ENCODE results near the gene GIT1. TPM values are rescaled to one million over a fixed set of nuclear protein-coding genes. Genes with fewer than 3 reads are reported as not detected.

Gene GIT1
- polyA plus RNA-seq, 1 of the 3 experiments (the other 2 are of a cell fraction) = 42.9 TPM

DNA sequence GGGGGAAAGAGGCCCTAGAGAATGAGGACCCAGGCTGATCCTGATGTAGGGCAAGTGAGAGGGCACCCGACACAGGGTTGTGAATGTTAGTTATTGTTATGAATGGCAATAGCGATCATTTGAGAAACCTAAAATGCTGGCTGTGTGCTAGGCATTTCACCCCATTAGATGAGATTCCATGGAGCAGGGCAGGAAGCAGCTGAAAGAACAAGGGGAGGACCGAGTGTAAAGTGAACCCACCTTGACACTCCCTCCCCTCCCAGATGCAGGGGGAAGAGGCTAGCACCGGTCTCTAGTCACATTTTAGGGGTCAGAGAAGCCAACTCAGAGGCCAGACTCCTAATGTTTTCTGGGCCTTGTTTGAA, 33.8 kb upstream of the GIT1 start (continued):
- TF ChIP-seq, protein P1, sequence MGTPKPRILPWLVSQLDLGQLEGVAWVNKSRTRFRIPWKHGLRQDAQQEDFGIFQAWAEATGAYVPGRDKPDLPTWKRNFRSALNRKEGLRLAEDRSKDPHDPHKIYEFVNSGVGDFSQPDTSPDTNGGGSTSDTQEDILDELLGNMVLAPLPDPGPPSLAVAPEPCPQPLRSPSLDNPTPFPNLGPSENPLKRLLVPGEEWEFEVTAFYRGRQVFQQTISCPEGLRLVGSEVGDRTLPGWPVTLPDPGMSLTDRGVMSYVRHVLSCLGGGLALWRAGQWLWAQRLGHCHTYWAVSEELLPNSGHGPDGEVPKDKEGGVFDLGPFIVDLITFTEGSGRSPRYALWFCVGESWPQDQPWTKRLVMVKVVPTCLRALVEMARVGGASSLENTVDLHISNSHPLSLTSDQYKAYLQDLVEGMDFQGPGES (IDR thresholded peaks at IDR 0.05; ENCODE audit: low read depth, low read length) = no peak
- TF ChIP-seq JUND (IDR thresholded peaks at IDR 0.05) = no peak
- no peak for TF ChIP-seq NRF1 (IDR thresholded peaks at IDR 0.05; ENCODE audit: low read depth, low read length)
- TF ChIP-seq RAD21 (IDR thresholded peaks at IDR 0.05; ENCODE audit: low read length) = no peak
- no peak for TF ChIP-seq MEF2A (IDR thresholded peaks at IDR 0.05; ENCODE audit: borderline replicate concordance, low read depth)
- TF ChIP-seq RCOR1 (IDR thresholded peaks at IDR 0.05; ENCODE audit: low read length) = no peak
- no peak for TF ChIP-seq NFIC (IDR thresholded peaks at IDR 0.05; ENCODE audit: borderline replicate concordance)
- TF ChIP-seq, protein P2, sequence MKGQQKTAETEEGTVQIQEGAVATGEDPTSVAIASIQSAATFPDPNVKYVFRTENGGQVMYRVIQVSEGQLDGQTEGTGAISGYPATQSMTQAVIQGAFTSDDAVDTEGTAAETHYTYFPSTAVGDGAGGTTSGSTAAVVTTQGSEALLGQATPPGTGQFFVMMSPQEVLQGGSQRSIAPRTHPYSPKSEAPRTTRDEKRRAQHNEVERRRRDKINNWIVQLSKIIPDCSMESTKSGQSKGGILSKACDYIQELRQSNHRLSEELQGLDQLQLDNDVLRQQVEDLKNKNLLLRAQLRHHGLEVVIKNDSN (IDR thresholded peaks at IDR 0.05; ENCODE audit: borderline replicate concordance, low read depth) = no peak
- TF ChIP-seq YY1 (IDR thresholded peaks at IDR 0.05; ENCODE audit: low read depth) = no peak

DNA sequence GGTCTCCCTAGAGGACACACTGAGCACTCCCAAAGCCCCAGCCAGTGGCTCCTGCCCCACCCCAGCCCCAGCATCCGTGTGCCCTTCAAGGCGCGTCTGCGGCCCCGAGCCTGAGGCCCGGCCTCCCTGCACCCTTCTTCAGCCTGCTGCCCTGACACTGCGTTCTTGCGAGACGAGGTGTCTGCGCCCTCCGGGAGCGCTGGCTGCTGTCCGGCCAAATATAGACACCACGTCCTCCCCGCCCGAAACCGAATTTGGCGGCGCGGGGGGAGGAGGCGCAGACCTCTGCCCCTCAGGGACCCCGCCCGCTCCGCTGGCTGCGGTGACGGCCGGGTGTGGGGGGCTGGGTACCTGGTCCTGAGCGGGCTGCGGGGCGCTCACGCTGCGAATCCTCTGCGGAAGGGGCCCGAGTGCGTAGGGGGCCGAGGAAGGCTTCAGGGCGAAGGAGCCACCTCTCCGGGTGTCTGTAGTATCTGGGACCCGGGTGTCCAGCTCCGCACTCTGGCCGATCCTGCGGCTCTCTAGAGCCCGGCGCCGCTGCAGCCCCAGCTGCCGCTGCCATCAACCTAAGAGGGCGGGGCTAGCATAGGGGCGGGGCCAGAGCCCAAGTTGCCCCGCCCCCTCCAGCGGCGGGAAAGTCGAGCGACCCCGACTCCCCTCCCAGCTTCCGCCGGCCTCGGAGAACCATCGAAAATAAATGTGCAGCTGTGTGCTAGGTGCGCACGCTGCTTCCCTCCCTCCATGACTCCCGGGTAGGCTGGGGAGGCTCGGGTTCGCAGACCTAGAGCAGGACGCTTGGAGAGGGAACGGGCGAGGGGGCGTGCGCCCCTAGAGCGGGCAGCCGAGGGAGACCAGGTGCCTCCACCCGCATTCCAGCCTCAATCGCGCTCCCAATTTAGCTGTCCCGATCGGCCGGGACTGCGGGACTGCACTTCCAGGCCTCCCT, 33.2 kb upstream of the GIT1 start, which contains the start of gene CORO6:
TSS of gene CORO6 (minus strand) at position 576 of the 946 bp plus-strand sequence. CDS start 1,491 bp downstream, outside the sequence.
- CTCF ChIA-PET = interaction anchor here (0.8 to 2.4 kb wide), 6 partner anchors 18 to 309 kb away, joined by 3 to 15 read pairs (median 3); no protein-coding TSS in a partner anchor

More for the DNA sequence above, 33.2 kb upstream of the GIT1 start, which contains the start of gene CORO6:
- 26% methylated on average over 27 of the region's 77 CpGs for WGBS (ENCODE audit: low lambda C conversion rate)
- H3K9me2 ChIP-seq = no peaks in the 10 kb centered on the region
- POLR2A ChIA-PET = no interaction called here
- DNase-seq = peak; percentile 95
- H3K9me3 ChIP-seq = no peaks in the 10 kb centered on the region
- peak within 1 kb of the TSS; percentile 85 for H3K4me2 ChIP-seq
- peaks cover 20 to 77% of the 10 kb centered on the region in 2 experiments for H3K4me1 ChIP-seq (ENCODE audit: control insufficient read depth in 1 of 2, insufficient read depth in 2 of 2, low read depth in 1 of 2, low read length in 1 of 2)
- no peaks in the 10 kb centered on the region for H3K79me2 ChIP-seq (ENCODE audit: insufficient read depth)
- peaks cover 0 to 2% of the 10 kb centered on the region in 2 experiments for H3K36me3 ChIP-seq (replicated peaks in 1 of 2; ENCODE audit: control insufficient read depth in 1 of 2, insufficient read depth in 2 of 2, low read length in 1 of 2)
- peak within 1 kb of the TSS; percentile 75 to 86 for H3K4me3 ChIP-seq (ENCODE audit: low read depth in 2 of 2, low read length in 1 of 2)
- peak within 1 kb of the TSS in 1 of 2 experiments; percentile 87; a peak in 2 of 4 replicates for H3K27ac ChIP-seq (ENCODE audit: low read depth in 2 of 2, low read length in 1 of 2)
- H3K9ac ChIP-seq = peak within 1 kb of the TSS; percentile 43; the same call in 1 of the 2 replicates
- H2AFZ ChIP-seq (ENCODE audit: low read depth) = peak within 1 kb of the TSS; percentile 75
- no peaks in the 10 kb centered on the region for H3F3A ChIP-seq (replicated peaks; ENCODE audit: insufficient read depth)
- H3K27me3 ChIP-seq (ENCODE audit: insufficient read depth) = no peaks in the 10 kb centered on the region
- no peaks in the 10 kb centered on the region for H4K20me1 ChIP-seq (ENCODE audit: insufficient read depth)
- TF ChIP-seq FOSL2 (IDR thresholded peaks at IDR 0.05; ENCODE audit: borderline replicate concordance, low read depth) = no peak
- TF ChIP-seq, protein P1 (IDR thresholded peaks at IDR 0.05; ENCODE audit: low read depth, low read length) = no peak
- TF ChIP-seq, protein P3, sequence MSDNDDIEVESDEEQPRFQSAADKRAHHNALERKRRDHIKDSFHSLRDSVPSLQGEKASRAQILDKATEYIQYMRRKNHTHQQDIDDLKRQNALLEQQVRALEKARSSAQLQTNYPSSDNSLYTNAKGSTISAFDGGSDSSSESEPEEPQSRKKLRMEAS (IDR thresholded peaks at IDR 0.05; ENCODE audit: low read depth) = 0 out of 2 replicates have a peak, but pooled peaks have one; percentile 17
- peak; percentile 69; the same call in 1 of the 2 replicates for TF ChIP-seq TAF1 (IDR thresholded peaks at IDR 0.05; ENCODE audit: borderline replicate concordance, low read depth, low read length)
- TF ChIP-seq GATA2 (CRISPR knock-in tag; IDR thresholded peaks at IDR 0.05) = no peak
- TF ChIP-seq RFX5 (IDR thresholded peaks at IDR 0.05; ENCODE audit: low read length) = no peak
- peak; percentile 38; the same call in 1 of the 2 replicates for TF ChIP-seq POLR2AphosphoS5 (IDR thresholded peaks at IDR 0.05; ENCODE audit: low read depth, low read length)
- TF ChIP-seq, protein P4, sequence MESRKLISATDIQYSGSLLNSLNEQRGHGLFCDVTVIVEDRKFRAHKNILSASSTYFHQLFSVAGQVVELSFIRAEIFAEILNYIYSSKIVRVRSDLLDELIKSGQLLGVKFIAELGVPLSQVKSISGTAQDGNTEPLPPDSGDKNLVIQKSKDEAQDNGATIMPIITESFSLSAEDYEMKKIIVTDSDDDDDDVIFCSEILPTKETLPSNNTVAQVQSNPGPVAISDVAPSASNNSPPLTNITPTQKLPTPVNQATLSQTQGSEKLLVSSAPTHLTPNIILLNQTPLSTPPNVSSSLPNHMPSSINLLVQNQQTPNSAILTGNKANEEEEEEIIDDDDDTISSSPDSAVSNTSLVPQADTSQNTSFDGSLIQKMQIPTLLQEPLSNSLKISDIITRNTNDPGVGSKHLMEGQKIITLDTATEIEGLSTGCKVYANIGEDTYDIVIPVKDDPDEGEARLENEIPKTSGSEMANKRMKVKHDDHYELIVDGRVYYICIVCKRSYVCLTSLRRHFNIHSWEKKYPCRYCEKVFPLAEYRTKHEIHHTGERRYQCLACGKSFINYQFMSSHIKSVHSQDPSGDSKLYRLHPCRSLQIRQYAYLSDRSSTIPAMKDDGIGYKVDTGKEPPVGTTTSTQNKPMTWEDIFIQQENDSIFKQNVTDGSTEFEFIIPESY (IDR thresholded peaks at IDR 0.05; ENCODE audit: borderline replicate concordance, low read depth) = no peak
- TF ChIP-seq MXI1 (IDR thresholded peaks at IDR 0.05; ENCODE audit: low read depth, low read length) = peak; percentile 32; the same call in 1 of the 2 replicates
- TF ChIP-seq YY1 (IDR thresholded peaks at IDR 0.05; ENCODE audit: low read depth) = peak; percentile 48; the same call in 1 of the 2 replicates
